ENCODE measurements around the gene UBASH3A. TPM values are rescaled to one million over a fixed set of nuclear protein-coding genes. Genes with fewer than 3 reads are reported as not detected.

Gene UBASH3A
- total and polyA plus RNA-seq, 5 donors: 0.07 to 0.29 (median 0.23) TPM

DNA sequence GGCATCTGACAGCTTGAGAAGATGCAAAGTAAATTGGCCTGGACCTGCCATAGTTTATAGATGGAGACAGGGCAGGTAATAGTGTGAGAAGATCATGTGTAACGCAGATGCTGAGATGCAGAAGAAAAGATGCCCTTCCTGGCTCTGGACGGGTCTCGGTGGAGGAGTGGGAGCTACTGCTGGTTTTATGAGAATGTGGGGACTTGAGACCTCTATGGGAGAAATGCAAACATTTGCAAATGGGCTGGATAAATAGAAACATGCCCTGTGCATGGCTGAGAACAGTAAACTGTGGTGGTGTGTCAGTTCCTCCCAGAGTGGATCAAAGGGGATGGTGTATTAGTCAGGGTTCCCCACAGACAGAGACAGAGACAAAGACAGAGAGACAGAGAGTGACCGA is 21.9 kb downstream of the UBASH3A start:
- peaks cover 2% of the 10 kb centered on the region for H3K9me3 ChIP-seq (ENCODE audit: control insufficient read depth, low read length)
- 77% methylated on average over 4 of the region's 4 CpGs for WGBS
- no peaks in the 10 kb centered on the region for H3K27me3 ChIP-seq (ENCODE audit: control insufficient read depth, insufficient read depth)
- intact Hi-C loops (cut with DNase I): no loop called here
- no peak overlapping the region for H3K27ac ChIP-seq (ENCODE audit: low read length)
- H3K4me1 ChIP-seq (ENCODE audit: control insufficient read depth, insufficient read depth, low read length): no peaks in the 10 kb centered on the region
- no peak for DNase-seq
- no peak for ATAC-seq
- no peak overlapping the region for H3K4me3 ChIP-seq (ENCODE audit: low read length)

DNA sequence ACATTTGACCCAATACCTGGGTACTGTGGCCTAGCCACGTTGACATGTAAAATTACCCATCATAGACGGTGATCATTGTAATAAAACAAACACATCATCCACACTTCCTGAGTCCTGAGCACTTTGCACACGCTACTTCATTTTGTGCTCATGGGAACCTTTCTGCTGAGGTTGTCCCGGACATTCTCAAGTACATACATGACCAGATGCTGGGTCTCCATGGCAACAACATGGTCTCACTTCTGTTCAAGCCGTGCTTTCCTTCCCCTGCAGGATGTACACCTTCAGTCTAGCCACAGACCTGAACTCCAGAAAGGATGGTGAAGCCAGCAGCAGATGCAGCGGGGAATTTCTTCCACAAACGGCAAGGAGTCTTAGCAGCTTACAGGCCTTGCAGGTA is 22.7 kb downstream of the UBASH3A start:
- Histone ChIP-seq H3K27me3 (ENCODE audit: control insufficient read depth, insufficient read depth) (no peaks in the 10 kb centered on the region), H3K9me3 (ENCODE audit: control insufficient read depth, low read length) (no peaks in the 10 kb centered on the region), H3K4me1 (ENCODE audit: control insufficient read depth, insufficient read depth, low read length) (no peaks in the 10 kb centered on the region), H3K4me3 (ENCODE audit: low read length) (no peak overlapping the region), H3K27ac (ENCODE audit: low read length) (no peak overlapping the region)
- WGBS: 78% methylated on average over 7 of the region's 7 CpGs
- ATAC-seq (no peak), DNase-seq (no peak)
- intact Hi-C loops (cut with DNase I): no loop called here

DNA sequence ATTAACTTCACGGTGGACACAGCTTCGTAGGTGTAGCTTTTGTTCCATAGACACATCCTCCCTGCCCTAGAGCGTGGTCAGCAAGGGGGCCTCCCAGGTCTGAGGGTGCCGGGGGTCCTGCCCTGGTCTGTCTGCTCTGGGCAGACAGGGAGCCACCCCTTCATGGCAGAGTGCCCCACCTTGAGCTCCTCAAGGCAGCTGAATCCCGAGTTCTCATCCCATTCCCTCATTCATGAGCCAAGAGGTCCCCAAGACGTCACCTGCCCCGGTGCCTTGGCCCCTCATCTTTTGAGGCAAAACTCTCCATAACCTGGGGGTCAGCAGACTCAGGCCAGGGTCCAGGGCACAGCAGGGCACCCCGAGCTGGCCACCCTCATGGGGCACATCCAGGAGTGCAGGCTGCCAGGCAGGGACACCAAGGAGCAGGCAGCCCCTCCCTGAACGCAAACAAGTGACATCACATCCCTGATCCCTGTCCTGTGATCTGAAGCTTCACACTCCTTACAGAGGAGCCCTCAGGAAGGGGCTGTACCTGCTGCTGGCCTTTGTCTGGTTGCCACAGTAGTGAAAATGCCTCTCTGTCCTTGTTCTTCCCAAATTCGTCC is 23.3 kb downstream of the UBASH3A start:
- WGBS: 83% methylated on average over 10 of the region's 10 CpGs
- no peak overlapping the region for H3K27ac ChIP-seq (ENCODE audit: low read length)
- DNase-seq (no peak), ATAC-seq (peak in 1 of 2 donors; percentile 9)
- H3K4me3 ChIP-seq (ENCODE audit: low read length): no peak overlapping the region
- H3K4me1 ChIP-seq (ENCODE audit: control insufficient read depth, insufficient read depth, low read length): no peaks in the 10 kb centered on the region
- H3K27me3 ChIP-seq (ENCODE audit: control insufficient read depth, insufficient read depth): no peaks in the 10 kb centered on the region
- H3K9me3 ChIP-seq (ENCODE audit: control insufficient read depth, low read length): peaks cover 2% of the 10 kb centered on the region
- intact Hi-C loops (cut with DNase I): no loop called here

DNA sequence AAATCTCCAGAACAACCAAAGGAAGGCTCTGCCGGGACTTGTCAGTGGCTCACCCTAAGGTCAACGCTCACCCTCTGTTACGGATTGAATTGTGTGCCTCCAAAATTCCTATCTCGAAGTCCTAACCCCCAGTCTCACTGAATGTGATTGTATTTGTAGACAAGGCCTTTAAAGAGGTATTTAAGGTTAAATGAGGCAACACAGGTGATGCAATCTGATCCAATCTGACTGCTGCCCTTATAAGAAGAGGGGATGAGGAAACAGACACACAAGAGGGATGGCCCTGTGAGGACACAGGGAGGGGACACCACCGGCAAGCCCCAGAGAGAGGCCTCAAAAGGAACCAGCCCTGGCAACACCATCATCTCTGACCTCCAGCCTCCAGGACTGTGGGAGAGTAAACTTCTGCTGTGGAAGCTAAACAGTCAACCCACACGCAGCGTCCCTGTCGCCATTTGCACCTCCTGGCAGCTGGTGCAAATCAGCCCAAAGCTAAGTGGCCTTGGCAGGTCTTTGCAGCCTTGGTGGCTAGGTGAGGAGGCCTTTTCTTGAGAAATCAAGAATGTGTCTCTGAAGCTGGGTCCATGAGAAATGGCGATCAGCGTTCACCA is 24.2 kb downstream of the UBASH3A start:
- DNase-seq (no peak), ATAC-seq (no peak)
- intact Hi-C loops (cut with DNase I): no loop called here
- WGBS: 83% methylated on average over 10 of the region's 10 CpGs
- H3K4me1 ChIP-seq (ENCODE audit: control insufficient read depth, insufficient read depth, low read length): no peaks in the 10 kb centered on the region
- peaks cover 3% of the 10 kb centered on the region for H3K9me3 ChIP-seq (ENCODE audit: control insufficient read depth, low read length)
- H3K27ac ChIP-seq (ENCODE audit: low read length): no peak overlapping the region
- no peak overlapping the region for H3K4me3 ChIP-seq (ENCODE audit: low read length)
- H3K27me3 ChIP-seq (ENCODE audit: control insufficient read depth, insufficient read depth): no peaks in the 10 kb centered on the region

- 88% methylated on average over 1 of the region's 1 CpG for WGBS
- intact Hi-C loops (cut with DNase I): no loop called here
- Histone ChIP-seq H3K27me3 (ENCODE audit: control insufficient read depth, insufficient read depth) (no peaks in the 10 kb centered on the region), H3K4me1 (ENCODE audit: control insufficient read depth, insufficient read depth, low read length) (no peaks in the 10 kb centered on the region), H3K4me3 (ENCODE audit: low read length) (no peak overlapping the region), H3K9me3 (ENCODE audit: control insufficient read depth, low read length) (peaks cover 3% of the 10 kb centered on the region), H3K27ac (ENCODE audit: low read length) (no peak overlapping the region)
- ATAC-seq (no peak), DNase-seq (no peak)
Observed at GRCh38 chr21:42429021-42429420, 25.3 kb downstream of the UBASH3A start.

DNA sequence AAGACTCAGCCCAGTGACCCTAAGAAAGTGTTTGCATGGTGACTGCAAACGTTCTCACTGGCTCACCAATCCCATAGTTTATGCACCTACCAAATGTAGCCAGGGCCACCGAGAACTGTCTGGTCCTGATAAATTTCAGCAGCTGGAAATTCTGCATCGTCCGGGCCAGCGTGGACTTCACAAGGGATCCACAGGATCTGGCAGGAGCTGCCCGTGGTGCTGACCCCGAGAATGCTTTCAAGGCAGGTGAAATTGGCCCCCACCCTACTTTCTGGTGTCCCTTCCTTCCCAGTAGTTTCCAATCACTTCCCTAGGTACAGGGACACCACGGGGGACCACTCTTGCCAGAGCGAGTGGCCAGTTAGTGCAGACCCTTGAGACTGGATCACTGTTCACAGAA is 26.2 kb downstream of the UBASH3A start:
- intact Hi-C loops (cut with DNase I): no loop called here
- H3K27me3 ChIP-seq (ENCODE audit: control insufficient read depth, insufficient read depth): no peaks in the 10 kb centered on the region

DNA sequence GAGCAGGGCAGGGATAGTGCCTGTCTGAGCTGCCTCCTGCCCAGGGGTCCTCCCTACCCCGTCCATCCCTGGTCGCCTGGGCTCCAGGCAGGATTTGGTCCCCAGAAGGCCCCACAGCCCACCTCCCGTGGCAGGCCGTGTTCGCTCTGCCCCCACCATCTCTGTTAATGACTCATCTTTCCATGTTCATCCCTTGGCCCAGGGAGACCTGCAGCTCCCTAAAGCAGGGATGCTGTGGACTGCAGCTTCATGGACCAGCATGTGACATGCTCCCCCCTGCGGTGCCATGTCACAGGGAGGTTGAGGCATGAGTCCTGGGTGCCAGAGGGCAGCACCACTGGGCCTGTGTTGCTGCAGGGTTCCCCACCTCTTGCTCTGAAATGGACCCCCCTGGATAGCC is 26.8 kb downstream of the UBASH3A start:
- Histone ChIP-seq H3K9me3 (ENCODE audit: control insufficient read depth, low read length) (peaks cover 3% of the 10 kb centered on the region), H3K27ac (ENCODE audit: low read length) (no peak overlapping the region), H3K4me3 (ENCODE audit: low read length) (no peak overlapping the region), H3K4me1 (ENCODE audit: control insufficient read depth, insufficient read depth, low read length) (no peaks in the 10 kb centered on the region), H3K27me3 (ENCODE audit: control insufficient read depth, insufficient read depth) (no peaks in the 10 kb centered on the region)
- DNase-seq (no peak), ATAC-seq (no peak)
- 86% methylated on average over 6 of the region's 6 CpGs for WGBS
- intact Hi-C loops (cut with DNase I): no loop called here

More for the DNA sequence above, 26.2 kb downstream of the UBASH3A start:
- Histone ChIP-seq H3K4me3 (ENCODE audit: low read length) (no peak overlapping the region), H3K4me1 (ENCODE audit: control insufficient read depth, insufficient read depth, low read length) (no peaks in the 10 kb centered on the region), H3K9me3 (ENCODE audit: control insufficient read depth, low read length) (peaks cover 3% of the 10 kb centered on the region), H3K27ac (ENCODE audit: low read length) (no peak overlapping the region)
- ATAC-seq: no peak
- DNase-seq: no peak
- WGBS: 30% methylated on average over 9 of the region's 9 CpGs

- ATAC-seq (no peak), DNase-seq (no peak)
- WGBS: 69% methylated on average over 7 of the region's 7 CpGs
- no peaks in the 10 kb centered on the region for H3K27me3 ChIP-seq (ENCODE audit: control insufficient read depth, insufficient read depth)
- H3K4me1 ChIP-seq (ENCODE audit: control insufficient read depth, insufficient read depth, low read length): no peaks in the 10 kb centered on the region
- peaks cover 3% of the 10 kb centered on the region for H3K9me3 ChIP-seq (ENCODE audit: control insufficient read depth, low read length)
- no peak overlapping the region for H3K4me3 ChIP-seq (ENCODE audit: low read length)
- no peak overlapping the region for H3K27ac ChIP-seq (ENCODE audit: low read length)
- intact Hi-C loops (cut with DNase I): no loop called here
Observed at GRCh38 chr21:42431196-42431595, 27.5 kb downstream of the UBASH3A start.

- 90% methylated on average over 1 of the region's 1 CpG for WGBS
- H3K4me3 ChIP-seq (ENCODE audit: low read length): no peak overlapping the region
- peaks cover 3% of the 10 kb centered on the region for H3K9me3 ChIP-seq (ENCODE audit: control insufficient read depth, low read length)
- ATAC-seq (no peak), DNase-seq (no peak)
- intact Hi-C loops (cut with DNase I): no loop called here
- H3K27ac ChIP-seq (ENCODE audit: low read length): no peak overlapping the region
- no peaks in the 10 kb centered on the region for H3K4me1 ChIP-seq (ENCODE audit: control insufficient read depth, insufficient read depth, low read length)
- H3K27me3 ChIP-seq (ENCODE audit: control insufficient read depth, insufficient read depth): no peaks in the 10 kb centered on the region
Observed at GRCh38 chr21:42432695-42433094, 29.0 kb downstream of the UBASH3A start.

DNA sequence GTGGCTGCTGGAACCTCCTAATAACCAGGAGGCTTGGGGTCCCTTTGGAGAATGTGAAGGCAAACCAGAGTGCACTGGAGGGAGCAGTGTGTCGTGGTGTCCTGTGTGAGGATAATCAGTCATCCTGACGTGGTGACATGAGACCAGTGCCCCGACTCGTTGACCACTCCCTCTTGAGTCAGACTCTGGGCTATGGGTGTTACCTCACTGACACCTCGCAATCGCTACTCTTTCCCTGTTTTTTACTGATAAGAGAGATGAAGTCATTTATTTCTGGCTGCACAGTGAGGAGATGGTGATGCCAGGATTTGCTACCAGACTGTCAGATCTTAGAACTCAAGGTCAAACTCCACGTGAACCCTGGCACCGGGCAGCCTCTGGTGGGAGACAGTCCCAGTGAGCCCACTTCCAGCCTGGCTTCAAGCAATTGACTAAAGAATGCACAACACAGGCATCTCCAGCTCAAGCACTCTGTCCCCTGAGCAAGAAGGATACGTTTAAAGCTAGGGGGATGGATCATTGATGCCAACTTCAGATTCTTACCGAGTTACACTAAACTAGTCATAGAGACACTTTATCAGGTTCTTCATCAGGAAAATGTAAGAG is 30.3 kb downstream of the UBASH3A start:
- H3K9me3 ChIP-seq (ENCODE audit: control insufficient read depth, low read length): peaks cover 3% of the 10 kb centered on the region
- no peaks in the 10 kb centered on the region for H3K4me1 ChIP-seq (ENCODE audit: control insufficient read depth, insufficient read depth, low read length)
- ATAC-seq (peak in 1 of 2 donors; percentile 70), DNase-seq (no peak)
- no peak overlapping the region for H3K27ac ChIP-seq (ENCODE audit: low read length)
- no peaks in the 10 kb centered on the region for H3K27me3 ChIP-seq (ENCODE audit: control insufficient read depth, insufficient read depth)
- intact Hi-C loops (cut with DNase I): no loop called here
- H3K4me3 ChIP-seq (ENCODE audit: low read length): no peak overlapping the region
- 22% methylated on average over 10 of the region's 10 CpGs for WGBS

DNA sequence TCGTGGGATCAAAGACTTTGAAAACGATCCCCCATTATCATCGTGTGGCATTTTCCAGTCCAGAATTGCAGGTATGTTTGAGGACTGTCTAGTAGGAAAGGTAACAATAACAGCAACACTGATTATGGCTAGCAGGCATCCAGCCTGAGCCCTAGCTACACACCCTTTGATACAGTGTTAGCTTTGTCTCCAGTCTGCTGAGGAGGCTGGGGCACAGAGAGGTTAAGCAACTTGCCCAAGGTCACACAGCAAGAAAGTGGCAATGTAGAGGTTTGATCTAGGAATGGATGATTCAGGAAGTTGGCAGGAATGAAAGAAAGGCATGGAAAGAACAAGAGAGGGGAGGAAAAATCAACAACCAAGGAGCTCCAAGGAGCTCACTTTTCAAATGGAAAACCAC is 31.2 kb downstream of the UBASH3A start:
- H3K27me3 ChIP-seq (ENCODE audit: control insufficient read depth, insufficient read depth): no peaks in the 10 kb centered on the region
- ATAC-seq (no peak), DNase-seq (no peak)
- intact Hi-C loops (cut with DNase I): no loop called here
- H3K9me3 ChIP-seq (ENCODE audit: control insufficient read depth, low read length): peaks cover 3% of the 10 kb centered on the region
- H3K27ac ChIP-seq (ENCODE audit: low read length): no peak overlapping the region
- 59% methylated on average over 3 of the region's 3 CpGs for WGBS
- no peaks in the 10 kb centered on the region for H3K4me1 ChIP-seq (ENCODE audit: control insufficient read depth, insufficient read depth, low read length)
- H3K4me3 ChIP-seq (ENCODE audit: low read length): no peak overlapping the region

Measured in right cardiac atrium (tissue), 5 donors.